ENCODE data around the gene MT1H. TPM values are rescaled to one million over a fixed set of nuclear protein-coding genes. Genes with fewer than 3 reads are reported as not detected.

The MT1H gene
- total and polyA plus RNA-seq, 7 donors, result 2.0 to 581 (median 133) TPM; not detected in 4

DNA sequence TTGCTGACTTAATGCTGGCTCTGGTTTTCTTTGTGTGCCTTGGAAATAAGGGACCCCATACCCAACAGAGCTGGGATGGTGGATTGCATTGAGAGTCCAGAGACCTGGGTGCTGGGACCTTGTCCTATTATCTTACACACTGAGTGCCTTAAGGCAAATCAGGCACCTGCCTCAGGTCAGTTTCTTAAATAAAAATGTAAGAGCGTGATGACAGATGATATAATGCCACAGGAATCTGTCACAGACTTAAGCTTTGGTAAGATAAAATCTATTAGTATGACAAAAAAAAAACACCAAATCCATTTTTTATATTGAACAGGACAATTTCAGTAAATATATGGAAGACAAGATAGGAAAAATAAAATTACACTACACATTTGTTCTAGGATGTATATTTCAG lies 29.5 kb upstream of the MT1H start:
- H3K27me3 ChIP-seq, result peaks cover 14 to 90% (median 46%) of the 10 kb centered on the region in 3 donors

GRCh38 chr16:56641166-56641565 lies 28.4 kb upstream of the MT1H start:
- TF ChIP-seq POLR2A (IDR thresholded peaks at IDR 0.05), result no peak
- H3K36me3 ChIP-seq, result no peaks in the 10 kb centered on the region
- peaks cover 8 to 90% (median 35%) of the 10 kb centered on the region in 3 donors for H3K27me3 ChIP-seq
- no peak for DNase-seq
- no peak overlapping the region for H3K27ac ChIP-seq
- peaks cover 0 to 27% (median 25%) of the 10 kb centered on the region in 4 donors for H3K4me1 ChIP-seq
- no peak overlapping the region for H3K4me3 ChIP-seq
- 97% methylated on average over 2 of the region's 2 CpGs for WGBS, 2 donors
- intact Hi-C loops (cut with DNase I), result loop anchor here (5.0 kb wide), 1 partner anchor 34 kb away; the partner anchor contains the start of gene MT2A
- H3K9me3 ChIP-seq, result no peaks in the 10 kb centered on the region

More for the DNA sequence above, 29.5 kb upstream of the MT1H start:
- H3K4me1 ChIP-seq, result peaks cover 0 to 35% (median 33%) of the 10 kb centered on the region in 4 donors
- WGBS, 2 donors, result 85 to 93% methylated on average over 1 of the region's 1 CpG
- H3K9me3 ChIP-seq, result no peaks in the 10 kb centered on the region
- no peak for DNase-seq
- H3K4me3 ChIP-seq, result no peak overlapping the region
- H3K36me3 ChIP-seq, result no peaks in the 10 kb centered on the region
- intact Hi-C loops (cut with DNase I), result loop anchor here (5.0 kb wide), 1 partner anchor 33 kb away; the partner anchor contains the start of gene MT2A
- no peak overlapping the region for H3K27ac ChIP-seq
- TF ChIP-seq POLR2AphosphoS5 (IDR thresholded peaks at IDR 0.05) (no peak), EP300 (IDR thresholded peaks at IDR 0.05) (no peak), POLR2A (IDR thresholded peaks at IDR 0.05) (no peak)
- TF ChIP-seq, protein P1, sequence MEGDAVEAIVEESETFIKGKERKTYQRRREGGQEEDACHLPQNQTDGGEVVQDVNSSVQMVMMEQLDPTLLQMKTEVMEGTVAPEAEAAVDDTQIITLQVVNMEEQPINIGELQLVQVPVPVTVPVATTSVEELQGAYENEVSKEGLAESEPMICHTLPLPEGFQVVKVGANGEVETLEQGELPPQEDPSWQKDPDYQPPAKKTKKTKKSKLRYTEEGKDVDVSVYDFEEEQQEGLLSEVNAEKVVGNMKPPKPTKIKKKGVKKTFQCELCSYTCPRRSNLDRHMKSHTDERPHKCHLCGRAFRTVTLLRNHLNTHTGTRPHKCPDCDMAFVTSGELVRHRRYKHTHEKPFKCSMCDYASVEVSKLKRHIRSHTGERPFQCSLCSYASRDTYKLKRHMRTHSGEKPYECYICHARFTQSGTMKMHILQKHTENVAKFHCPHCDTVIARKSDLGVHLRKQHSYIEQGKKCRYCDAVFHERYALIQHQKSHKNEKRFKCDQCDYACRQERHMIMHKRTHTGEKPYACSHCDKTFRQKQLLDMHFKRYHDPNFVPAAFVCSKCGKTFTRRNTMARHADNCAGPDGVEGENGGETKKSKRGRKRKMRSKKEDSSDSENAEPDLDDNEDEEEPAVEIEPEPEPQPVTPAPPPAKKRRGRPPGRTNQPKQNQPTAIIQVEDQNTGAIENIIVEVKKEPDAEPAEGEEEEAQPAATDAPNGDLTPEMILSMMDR (IDR thresholded peaks at IDR 0.05), result no peak

DNA sequence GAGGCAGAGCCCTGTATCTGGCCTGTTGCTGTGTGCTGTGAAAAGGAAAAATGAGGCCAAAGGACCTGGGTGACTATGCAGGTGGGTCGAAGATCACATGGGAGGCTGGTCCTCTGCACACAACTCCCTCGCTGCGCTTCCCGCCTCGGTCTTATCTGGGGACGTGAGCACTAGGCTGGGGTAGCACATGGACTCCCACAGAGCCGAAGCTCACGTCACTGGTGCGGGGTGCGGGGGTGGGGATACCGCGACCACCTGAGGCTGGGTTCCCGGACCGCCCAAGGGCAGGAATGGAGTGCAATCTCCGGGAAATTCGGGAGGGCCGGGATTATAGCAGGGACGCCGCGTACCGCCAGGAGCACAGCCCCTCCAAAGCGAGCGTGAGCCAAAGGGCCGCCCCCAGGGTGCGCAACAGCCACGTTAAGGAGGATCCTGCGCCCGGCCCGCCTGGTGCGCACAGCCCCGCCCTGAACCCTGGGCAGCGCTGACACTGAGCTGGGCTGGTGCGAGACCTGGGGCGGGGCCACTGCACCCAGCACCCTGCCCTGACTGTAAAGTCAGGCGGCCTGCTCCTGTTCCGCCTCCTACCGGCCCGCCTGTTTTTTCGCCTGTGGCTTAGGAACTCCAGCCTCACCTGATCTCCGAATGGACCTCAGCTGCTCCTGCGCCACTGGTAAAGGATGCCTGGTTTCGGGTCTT lies 26.4 kb upstream of the MT1H start:
- H3K4me1 ChIP-seq, result peaks cover 0 to 21% (median 20%) of the 10 kb centered on the region in 4 donors
- WGBS, 2 donors, result 2 to 6% methylated on average over 42 of the region's 42 CpGs
- peak overlapping the region; percentile 6 to 38 (median 32) for H3K4me3 ChIP-seq
- H3K27ac ChIP-seq, result peak overlapping the region in 2 of 4 donors; percentile 39 to 52
- peak; percentile 82 for DNase-seq
- TF ChIP-seq, protein P1 (IDR thresholded peaks at IDR 0.05), result peak in 3 of 4 experiments; percentile 25 to 34 (median 33)
- TF ChIP-seq POLR2AphosphoS5 (IDR thresholded peaks at IDR 0.05) (peak in 2 of 4 donors; percentile 22 to 48), POLR2A (IDR thresholded peaks at IDR 0.05) (no peak), EP300 (IDR thresholded peaks at IDR 0.05) (peak in 2 of 4 donors; percentile 18 to 64)
- H3K27me3 ChIP-seq, result peaks cover 8 to 90% (median 35%) of the 10 kb centered on the region in 3 donors
- no peaks in the 10 kb centered on the region for H3K36me3 ChIP-seq
- intact Hi-C loops (cut with DNase I), result loop anchor here (5.0 kb wide), 1 partner anchor 36 kb away; the partner anchor contains the start of gene MT2A
- H3K9me3 ChIP-seq, result no peaks in the 10 kb centered on the region

DNA sequence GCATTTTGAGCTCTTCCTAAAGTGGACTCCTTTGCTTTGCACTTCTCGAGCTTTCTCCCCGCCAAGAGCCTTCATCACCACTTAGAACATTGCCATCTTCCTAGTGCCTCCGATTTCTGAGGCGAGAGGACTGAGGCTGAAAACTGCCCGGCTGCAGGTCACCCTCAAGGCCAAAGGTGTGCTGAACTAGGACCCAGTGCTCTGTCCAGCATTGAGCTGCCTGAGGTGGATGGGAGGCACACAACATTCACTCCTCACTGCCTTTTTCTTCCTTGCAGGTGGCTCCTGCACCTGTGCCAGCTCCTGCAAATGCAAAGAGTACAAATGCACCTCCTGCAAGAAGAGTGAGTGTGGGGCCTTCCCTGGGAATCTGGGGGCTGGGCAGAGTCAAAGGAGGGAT lies 25.8 kb upstream of the MT1H start:
- H3K27me3 ChIP-seq, result peaks cover 3 to 90% (median 34%) of the 10 kb centered on the region in 3 donors
- TF ChIP-seq POLR2AphosphoS5 (IDR thresholded peaks at IDR 0.05) (no peak), EP300 (IDR thresholded peaks at IDR 0.05) (no peak), POLR2A (IDR thresholded peaks at IDR 0.05) (no peak)
- TF ChIP-seq, protein P1 (IDR thresholded peaks at IDR 0.05), result no peak
- intact Hi-C loops (cut with DNase I), result loop anchor here (5.0 kb wide), 1 partner anchor 37 kb away; the partner anchor contains the start of gene MT2A
- no peaks in the 10 kb centered on the region for H3K9me3 ChIP-seq
- peak overlapping the region in 3 of 4 donors; percentile 30 to 38 (median 34) for H3K4me3 ChIP-seq
- 38 to 39% methylated on average over 5 of the region's 5 CpGs for WGBS, 2 donors
- H3K4me1 ChIP-seq, result peaks cover 0 to 15% (median 14%) of the 10 kb centered on the region in 4 donors
- no peaks in the 10 kb centered on the region for H3K36me3 ChIP-seq
- H3K27ac ChIP-seq, result no peak overlapping the region
- DNase-seq, result no peak

GRCh38 chr16:56645311-56645710 lies 24.3 kb upstream of the MT1H start:
- Histone ChIP-seq H3K27ac (no peak overlapping the region), H3K36me3 (no peaks in the 10 kb centered on the region), H3K9me3 (no peaks in the 10 kb centered on the region), H3K4me1 (peaks cover 0 to 14% (median 12%) of the 10 kb centered on the region in 4 donors), H3K4me3 (no peak overlapping the region), H3K27me3 (peaks cover 0 to 84% (median 29%) of the 10 kb centered on the region in 3 donors)
- intact Hi-C loops (cut with DNase I), result no loop called here
- DNase-seq, result no peak
- TF ChIP-seq, protein P1 (IDR thresholded peaks at IDR 0.05), result no peak
- TF ChIP-seq POLR2AphosphoS5 (IDR thresholded peaks at IDR 0.05) (no peak), POLR2A (IDR thresholded peaks at IDR 0.05) (no peak), EP300 (IDR thresholded peaks at IDR 0.05) (no peak)
- WGBS, 2 donors, result 91 to 96% methylated on average over 1 of the region's 1 CpG
